DMS 273 treated with DMSO at 0.1 percent for 48 hours (cell line): ENCODE measurements around the gene HCN2.
"Not testable (repeated sequence)": the region's sequence is repeated elsewhere in the genome, so short reads cannot be mapped to it uniquely, and the experiment has no call there.

Experiments used
- DNase-seq: peaks from one replicate; lab custom pipeline; 2025; lab: John Stamatoyannopoulos, UW

Gene HCN2

GRCh38 chr19:605061-605971 is 15.6 kb downstream of the HCN2 start:
- DNase-seq, result not testable (repeated sequence)

- no peak for DNase-seq
Measured at GRCh38 chr19:607301-608154, 17.8 kb downstream of the HCN2 start.

- DNase-seq, result no peak
Measured at GRCh38 chr19:608155-609003, 18.7 kb downstream of the HCN2 start.

GRCh38 chr19:609004-609346 is 19.3 kb downstream of the HCN2 start:
- DNase-seq, result no peak

- DNase-seq, result no peak
Measured at GRCh38 chr19:610071-610800, 20.6 kb downstream of the HCN2 start.

- DNase-seq, result peak; percentile 57
Measured at GRCh38 chr19:610801-611480, 21.3 kb downstream of the HCN2 start.

- no peak for DNase-seq
Measured at GRCh38 chr19:611481-611868, 21.8 kb downstream of the HCN2 start.

GRCh38 chr19:612941-613340 is 23.3 kb downstream of the HCN2 start:
- DNase-seq, result no peak

- DNase-seq, result no peak
Measured at GRCh38 chr19:613732-614567, 24.3 kb downstream of the HCN2 start.

GRCh38 chr19:615619-616018 is 25.9 kb downstream of the HCN2 start:
- DNase-seq, result no peak

GRCh38 chr19:616062-616700 is 26.5 kb downstream of the HCN2 start:
- DNase-seq, result no peak

- no peak for DNase-seq
Measured at GRCh38 chr19:616747-617526, 27.3 kb downstream of the HCN2 start.

GRCh38 chr19:617551-618246 is 28.0 kb downstream of the HCN2 start:
- DNase-seq, result no peak

- DNase-seq, result no peak
Measured at GRCh38 chr19:618247-618619, 28.6 kb downstream of the HCN2 start.

- no peak for DNase-seq
Measured at GRCh38 chr19:618674-619285, 29.1 kb downstream of the HCN2 start.

GRCh38 chr19:619286-620002 is 29.8 kb downstream of the HCN2 start:
- DNase-seq, result no peak
